GM12892 (cell line): Measurements from ENCODE around the gene LYRM1.

Source experiments
- POLR2A ChIP-seq: IDR thresholded peaks from 2 replicates; pipeline ENCODE4 v1.6.1; 2011; ENCODE audit warnings: low read depth, low read length, control low read depth
- POLR2AphosphoS5 ChIP-seq: IDR thresholded peaks from 2 replicates; pipeline ENCODE4 v1.6.1; 2011; ENCODE audit warnings: low read depth, low read length, control low read depth
- TAF1 ChIP-seq: IDR thresholded peaks from 2 replicates; pipeline ENCODE4 v1.6.1; 2011; ENCODE audit warnings: low read depth, mild to moderate bottlenecking, control low read depth, low read length, borderline replicate concordance

DNA sequence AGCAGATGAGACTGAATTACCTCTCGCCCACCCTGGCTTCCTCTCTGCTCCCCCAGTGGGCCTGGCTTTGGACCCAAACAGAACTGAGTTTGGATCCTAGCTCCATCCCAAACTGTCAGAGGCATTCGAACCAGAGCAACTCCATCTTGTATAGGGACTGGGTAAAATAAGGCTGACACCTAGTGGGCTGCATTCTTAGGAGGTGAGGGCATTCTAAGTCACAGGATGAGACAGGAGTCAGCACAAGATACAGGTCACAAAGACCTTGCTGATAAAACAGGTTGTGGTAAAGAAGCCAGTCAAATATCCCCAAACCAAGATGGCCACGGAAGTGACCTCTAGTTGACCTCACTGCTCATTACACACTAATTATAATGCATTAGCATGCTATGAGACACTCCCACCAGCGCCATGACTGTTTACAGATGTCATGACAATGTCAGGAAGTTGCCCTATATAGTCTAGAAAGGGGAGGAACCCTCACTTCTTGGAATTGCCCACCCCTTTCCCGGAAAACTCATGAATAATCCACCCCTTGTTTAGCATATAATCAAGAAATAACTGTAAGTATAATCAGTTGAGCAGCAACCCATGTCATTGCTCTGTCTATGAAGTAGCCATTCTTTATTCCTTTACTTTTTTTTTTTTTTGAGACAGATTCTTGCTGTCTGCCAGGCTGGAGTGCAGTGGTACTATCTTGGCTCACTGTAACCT, 44.4 kb downstream of the LYRM1 start:
- TF ChIP-seq POLR2A (no peak), POLR2AphosphoS5 (no peak), TAF1 (no peak)
